Measurements from ENCODE around the gene MYCBPAP.

The MYCBPAP gene

DNA sequence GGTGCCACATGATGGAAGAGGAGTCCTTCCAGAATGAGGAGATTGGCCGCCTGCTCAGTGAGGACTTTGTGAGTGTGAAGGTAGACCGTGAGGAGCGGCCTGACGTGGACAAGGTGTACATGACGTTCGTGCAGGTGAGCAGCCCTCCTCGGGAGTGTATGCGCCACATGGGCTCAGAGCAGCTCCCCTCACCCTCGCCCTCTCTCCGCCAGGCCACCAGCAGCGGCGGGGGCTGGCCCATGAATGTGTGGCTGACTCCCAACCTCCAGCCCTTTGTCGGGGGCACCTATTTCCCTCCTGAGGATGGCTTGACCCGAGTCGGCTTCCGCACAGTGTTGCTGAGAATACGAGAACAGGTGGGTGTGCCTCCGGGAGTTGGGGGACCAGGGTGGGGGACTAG is 40.6 kb downstream of the MYCBPAP start:
- Histone ChIP-seq H3K27me3 (no peaks in the 10 kb centered on the region), H3K9ac (no peak overlapping the region), H3K9me3 (replicated peaks in 1 of 11) (no peaks in the 10 kb centered on the region), H3K4me1 (peaks cover 7 to 32% (median 12%) of the 10 kb centered on the region in 10 experiments; a peak in 17 of 20 replicates), H3K4me2 (no peak overlapping the region), H3K36me3 (no peaks in the 10 kb centered on the region), H3K27ac (no peak overlapping the region), H4K20me1 (0 out of 22 replicates have a peak, but pooled peaks cover 0 to 5% (median 0%) of the 10 kb centered on the region in 11 experiments), H3K4me3 (no peak overlapping the region)
- TF ChIP-seq Cebpa-rat (IDR thresholded peaks at IDR 0.05), result no peak

- H3K27me3 ChIP-seq, result no peaks in the 10 kb centered on the region
- H4K20me1 ChIP-seq, result 0 out of 22 replicates have a peak, but pooled peaks cover 0 to 5% (median 0%) of the 10 kb centered on the region in 11 experiments
- no peaks in the 10 kb centered on the region for H3K36me3 ChIP-seq
- no peak for TF ChIP-seq Cebpa-rat (IDR thresholded peaks at IDR 0.05)
- no peaks in the 10 kb centered on the region for H3K9me3 ChIP-seq (replicated peaks in 1 of 11)
- H3K4me1 ChIP-seq, result peaks cover 7 to 26% (median 11%) of the 10 kb centered on the region in 10 experiments; a peak in 17 of 20 replicates
- no peak overlapping the region for H3K4me3 ChIP-seq
- no peak overlapping the region for H3K4me2 ChIP-seq
- no peak overlapping the region for H3K27ac ChIP-seq
- H3K9ac ChIP-seq, result no peak overlapping the region
These were observed 41.2 kb downstream of the MYCBPAP start for GRCh38 chr17:50549256-50549941.

DNA sequence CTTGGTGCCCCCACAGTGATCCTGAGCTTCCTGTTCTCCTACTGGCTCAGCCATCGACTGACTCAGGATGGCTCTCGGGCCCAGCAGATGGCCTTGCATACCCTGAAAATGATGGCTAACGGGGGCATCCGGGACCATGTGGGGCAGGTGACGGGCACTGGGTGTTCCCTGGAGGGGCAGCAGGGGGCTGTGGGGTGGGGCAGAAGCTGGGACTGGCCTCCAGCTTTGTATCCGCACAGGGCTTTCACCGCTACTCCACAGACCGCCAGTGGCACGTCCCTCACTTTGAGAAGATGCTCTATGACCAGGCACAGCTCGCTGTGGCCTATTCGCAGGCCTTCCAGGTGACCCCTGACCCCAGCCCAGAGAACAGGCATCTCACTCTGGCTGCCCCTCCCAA is 41.7 kb downstream of the MYCBPAP start:
- no peaks in the 10 kb centered on the region for H3K9me3 ChIP-seq (replicated peaks in 1 of 11)
- H4K20me1 ChIP-seq, result 0 out of 22 replicates have a peak, but pooled peaks cover 0 to 5% (median 0%) of the 10 kb centered on the region in 11 experiments
- no peaks in the 10 kb centered on the region for H3K36me3 ChIP-seq
- no peak overlapping the region for H3K27ac ChIP-seq
- H3K27me3 ChIP-seq, result no peaks in the 10 kb centered on the region
- H3K4me3 ChIP-seq, result no peak overlapping the region
- H3K9ac ChIP-seq, result no peak overlapping the region
- peaks cover 7 to 21% (median 11%) of the 10 kb centered on the region in 10 experiments; a peak in 16 of 20 replicates for H3K4me1 ChIP-seq
- no peak for TF ChIP-seq Cebpa-rat (IDR thresholded peaks at IDR 0.05)
- no peak overlapping the region for H3K4me2 ChIP-seq

DNA sequence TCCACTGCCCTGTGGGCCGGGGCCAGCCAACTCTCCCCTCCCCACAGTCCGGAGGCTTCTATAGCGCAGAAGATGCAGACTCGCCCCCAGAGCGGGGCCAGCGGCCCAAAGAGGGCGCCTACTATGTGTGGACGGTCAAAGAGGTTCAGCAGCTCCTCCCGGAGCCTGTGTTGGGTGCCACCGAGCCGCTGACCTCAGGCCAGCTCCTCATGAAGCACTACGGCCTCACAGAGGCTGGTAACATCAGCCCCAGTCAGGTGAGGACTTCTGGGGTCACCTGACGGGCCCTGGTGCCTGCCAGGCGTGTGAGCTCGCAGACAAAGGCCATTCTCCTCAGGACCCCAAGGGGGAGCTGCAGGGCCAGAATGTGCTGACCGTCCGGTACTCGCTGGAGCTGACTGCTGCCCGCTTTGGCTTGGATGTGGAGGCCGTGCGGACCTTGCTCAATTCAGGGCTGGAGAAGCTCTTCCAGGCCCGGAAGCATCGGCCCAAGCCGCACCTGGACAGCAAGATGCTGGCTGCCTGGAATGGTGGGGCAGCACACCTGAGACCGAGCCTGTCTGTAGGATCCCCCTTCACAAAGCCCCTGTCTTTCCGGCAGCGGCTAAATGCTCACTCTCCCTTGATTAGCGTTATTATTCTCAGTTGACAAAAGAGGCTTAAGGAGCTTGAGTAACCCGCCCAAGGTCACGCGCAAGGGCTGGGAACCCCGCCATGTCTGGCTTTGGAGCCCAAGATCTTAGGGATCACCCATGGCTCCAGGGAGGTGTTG is 42.6 kb downstream of the MYCBPAP start:
- Histone ChIP-seq H3K27ac (no peak overlapping the region), H3K9me3 (replicated peaks in 1 of 11) (no peaks in the 10 kb centered on the region), H3K4me1 (peaks cover 7 to 18% (median 11%) of the 10 kb centered on the region in 10 experiments; a peak in 16 of 20 replicates), H3K4me2 (no peak overlapping the region), H3K9ac (no peak overlapping the region), H4K20me1 (peaks cover 0 to 10% (median 0%) of the 10 kb centered on the region in 11 experiments; a peak in 2 of 22 replicates), H3K4me3 (no peak overlapping the region), H3K27me3 (peaks cover 0 to 4% (median 0%) of the 10 kb centered on the region in 11 experiments; a peak in 4 of 22 replicates), H3K36me3 (no peaks in the 10 kb centered on the region)
- TF ChIP-seq Cebpa-rat (IDR thresholded peaks at IDR 0.05), result no peak

DNA sequence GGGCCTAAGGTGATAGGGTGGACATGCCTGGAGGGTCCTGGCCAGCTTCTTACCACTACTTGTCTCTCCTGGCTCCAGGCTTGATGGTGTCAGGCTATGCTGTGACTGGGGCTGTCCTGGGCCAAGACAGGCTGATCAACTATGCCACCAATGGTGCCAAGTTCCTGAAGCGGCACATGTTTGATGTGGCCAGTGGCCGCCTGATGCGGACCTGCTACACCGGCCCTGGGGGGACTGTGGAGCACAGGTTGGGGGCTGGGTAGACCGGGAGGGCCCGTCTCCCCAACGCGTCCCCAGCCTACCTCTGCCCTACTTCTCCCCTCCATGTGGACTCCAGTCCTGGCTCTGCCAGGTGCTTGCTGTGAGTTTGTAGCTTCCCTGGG is 43.2 kb downstream of the MYCBPAP start:
- Histone ChIP-seq H3K27ac (no peak overlapping the region), H3K9me3 (replicated peaks in 1 of 11) (no peaks in the 10 kb centered on the region), H3K4me1 (peaks cover 7 to 17% (median 11%) of the 10 kb centered on the region in 10 experiments; a peak in 16 of 20 replicates), H3K27me3 (peaks cover 0 to 9% (median 5%) of the 10 kb centered on the region in 11 experiments; a peak in 10 of 22 replicates), H3K4me3 (no peak overlapping the region), H3K4me2 (no peak overlapping the region), H3K36me3 (no peaks in the 10 kb centered on the region), H3K9ac (no peak overlapping the region), H4K20me1 (peaks cover 0 to 12% (median 0%) of the 10 kb centered on the region in 11 experiments; a peak in 2 of 22 replicates)
- no peak for TF ChIP-seq Cebpa-rat (IDR thresholded peaks at IDR 0.05)

GRCh38 chr17:50551884-50552283 is 43.6 kb downstream of the MYCBPAP start:
- no peak for TF ChIP-seq Cebpa-rat (IDR thresholded peaks at IDR 0.05)
- Histone ChIP-seq H3K27ac (no peak overlapping the region), H3K4me3 (no peak overlapping the region), H3K9ac (no peak overlapping the region), H3K36me3 (no peaks in the 10 kb centered on the region), H3K4me2 (no peak overlapping the region), H3K27me3 (peaks cover 4 to 14% (median 10%) of the 10 kb centered on the region in 11 experiments; a peak in 21 of 22 replicates), H3K9me3 (replicated peaks in 1 of 11) (no peaks in the 10 kb centered on the region), H4K20me1 (peaks cover 0 to 15% (median 0%) of the 10 kb centered on the region in 11 experiments; a peak in 3 of 22 replicates), H3K4me1 (peaks cover 5 to 12% (median 8%) of the 10 kb centered on the region in 10 experiments; a peak in 16 of 20 replicates)

GRCh38 chr17:50554201-50554600 is 46.0 kb downstream of the MYCBPAP start:
- Histone ChIP-seq H3K36me3 (no peaks in the 10 kb centered on the region), H3K27ac (no peak overlapping the region), H3K9ac (no peak overlapping the region), H3K4me2 (no peak overlapping the region), H3K4me3 (no peak overlapping the region), H3K9me3 (replicated peaks in 1 of 11) (no peaks in the 10 kb centered on the region), H3K4me1 (peaks cover 4 to 9% (median 6%) of the 10 kb centered on the region in 10 experiments), H3K27me3 (peaks cover 27 to 37% (median 33%) of the 10 kb centered on the region in 11 experiments), H4K20me1 (peaks cover 0 to 38% (median 12%) of the 10 kb centered on the region in 11 experiments; a peak in 15 of 22 replicates)
- TF ChIP-seq Cebpa-rat (IDR thresholded peaks at IDR 0.05), result no peak

DNA sequence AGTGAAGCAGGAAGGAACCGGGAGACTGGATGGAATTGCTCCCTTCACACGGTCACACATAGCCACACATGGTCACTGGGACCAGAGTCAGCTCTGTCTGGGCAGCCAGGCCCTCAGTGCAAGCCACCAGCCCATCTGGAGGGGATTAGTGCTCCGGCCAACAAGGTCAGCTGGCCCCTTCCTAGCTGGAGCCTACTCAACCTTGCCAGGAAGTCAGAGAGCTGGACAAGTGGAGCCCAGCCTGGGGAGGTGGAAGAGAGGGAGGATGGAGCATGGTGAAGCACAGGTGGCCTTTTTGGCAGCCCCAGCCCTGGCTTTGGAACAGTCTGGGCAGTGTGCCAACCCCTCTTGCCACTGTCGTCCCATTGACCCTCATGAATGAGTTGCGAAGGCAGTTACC is 48.6 kb downstream of the MYCBPAP start:
- H3K9ac ChIP-seq, result no peak overlapping the region
- peaks cover 21 to 27% (median 23%) of the 10 kb centered on the region in 10 experiments for H3K4me1 ChIP-seq
- H4K20me1 ChIP-seq, result peaks cover 0 to 56% (median 29%) of the 10 kb centered on the region in 11 experiments; a peak in 18 of 22 replicates
- no peak overlapping the region for H3K27ac ChIP-seq
- H3K9me3 ChIP-seq (replicated peaks in 1 of 11), result peaks cover 0 to 9% (median 0%) of the 10 kb centered on the region in 11 experiments; a peak in 4 of 22 replicates
- no peak overlapping the region for H3K4me3 ChIP-seq
- TF ChIP-seq Cebpa-rat (IDR thresholded peaks at IDR 0.05), result no peak
- peaks cover 54 to 63% (median 57%) of the 10 kb centered on the region in 11 experiments for H3K27me3 ChIP-seq
- no peaks in the 10 kb centered on the region for H3K36me3 ChIP-seq
- no peak overlapping the region for H3K4me2 ChIP-seq

DNA sequence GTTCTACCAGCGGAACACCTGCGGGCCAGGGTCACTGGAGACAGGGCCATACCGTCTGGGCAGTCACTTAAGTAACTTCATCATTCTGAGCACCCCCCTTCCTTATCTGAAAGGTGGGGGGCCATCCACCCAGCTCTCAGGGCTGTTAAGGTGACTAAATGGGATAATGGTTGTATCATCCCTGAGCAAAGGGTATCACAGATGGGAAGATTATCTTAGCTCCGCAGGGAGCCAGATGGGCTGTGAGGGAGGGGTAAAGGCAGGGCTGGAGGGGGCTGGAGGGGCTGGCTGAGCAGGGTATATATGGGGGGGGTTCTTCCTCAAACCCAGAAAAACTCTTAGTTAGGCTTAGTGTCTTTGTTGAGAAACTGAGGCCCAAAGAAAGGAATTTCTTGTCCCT is 49.4 kb downstream of the MYCBPAP start:
- Histone ChIP-seq H3K4me3 (no peak overlapping the region), H3K4me1 (peaks cover 21 to 31% (median 25%) of the 10 kb centered on the region in 10 experiments), H3K27ac (no peak overlapping the region), H3K27me3 (peaks cover 62 to 71% (median 64%) of the 10 kb centered on the region in 11 experiments), H3K36me3 (no peaks in the 10 kb centered on the region), H3K9ac (no peak overlapping the region), H3K4me2 (no peak overlapping the region), H3K9me3 (replicated peaks in 1 of 11) (peaks cover 0 to 9% (median 0%) of the 10 kb centered on the region in 11 experiments; a peak in 4 of 22 replicates), H4K20me1 (peaks cover 0 to 61% (median 35%) of the 10 kb centered on the region in 11 experiments; a peak in 18 of 22 replicates)
- TF ChIP-seq Cebpa-rat (IDR thresholded peaks at IDR 0.05), result no peak
